HG03135 (cell line): ENCODE measurements around the gene PFKFB4.
"Not testable (repeated sequence)": the region's sequence is repeated elsewhere in the genome, so short reads cannot be mapped to it uniquely, and the experiment has no call there.

ENCODE experiments used
- ATAC-seq: cut with Tn5 transposase; IDR thresholded peaks from one replicate; pipeline ENCODE4 v1.9.1; 2021; ENCODE audit warnings: mild to moderate bottlenecking, moderate library complexity; ENCODE audit not compliant: unreplicated experiment

Gene PFKFB4

GRCh38 chr3:48535578-48535977, 21.0 kb downstream of the PFKFB4 start:
- ATAC-seq: no peak

- no peak for ATAC-seq
These were observed 23.6 kb downstream of the PFKFB4 start for GRCh38 chr3:48532977-48533337.

GRCh38 chr3:48532271-48532976, 24.2 kb downstream of the PFKFB4 start:
- ATAC-seq: no peak

- not testable (repeated sequence) for ATAC-seq
These were observed 25.9 kb downstream of the PFKFB4 start for GRCh38 chr3:48530701-48531100.

GRCh38 chr3:48528754-48529153, 27.8 kb downstream of the PFKFB4 start:
- no peak for ATAC-seq

GRCh38 chr3:48528048-48528447, 28.6 kb downstream of the PFKFB4 start:
- ATAC-seq: no peak

GRCh38 chr3:48524970-48525369, 31.6 kb downstream of the PFKFB4 start:
- no peak for ATAC-seq

GRCh38 chr3:48521635-48522034, 35.0 kb downstream of the PFKFB4 start:
- ATAC-seq: no peak

GRCh38 chr3:48519277-48519643, 37.3 kb downstream of the PFKFB4 start:
- no peak for ATAC-seq

GRCh38 chr3:48518638-48519276, 37.8 kb downstream of the PFKFB4 start:
- no peak for ATAC-seq

GRCh38 chr3:48518069-48518468, 38.5 kb downstream of the PFKFB4 start:
- ATAC-seq: no peak

GRCh38 chr3:48516571-48516970, 40.0 kb downstream of the PFKFB4 start:
- no peak for ATAC-seq

GRCh38 chr3:48514431-48515227, 42.0 kb downstream of the PFKFB4 start:
- no peak for ATAC-seq

- no peak for ATAC-seq
These were observed 45.1 kb downstream of the PFKFB4 start for GRCh38 chr3:48511551-48511950.

GRCh38 chr3:48507256-48508061, 49.1 kb downstream of the PFKFB4 start:
- no peak for ATAC-seq

GRCh38 chr3:48505968-48506504, 50.6 kb downstream of the PFKFB4 start:
- ATAC-seq: no peak

GRCh38 chr3:48505146-48505545, 51.5 kb downstream of the PFKFB4 start:
- no peak for ATAC-seq

GRCh38 chr3:48504051-48504946, 52.3 kb downstream of the PFKFB4 start, which contains the start of gene SHISA5:
TSS of gene SHISA5 (minus strand) at chr3:48504174. CDS start at chr3:48504094, 80 bp downstream.
- ATAC-seq: no peak

- no peak for ATAC-seq
These were observed 53.1 kb downstream of the PFKFB4 start for GRCh38 chr3:48503401-48504050.
